OCI-LY7 (cell line): Measurements from ENCODE around the gene DFFA. TPM values are rescaled to one million over a fixed set of nuclear protein-coding genes. Genes with fewer than 3 reads are reported as not detected.
"Not testable (repeated sequence)": the region's sequence is repeated elsewhere in the genome, so short reads cannot be mapped to it uniquely, and the experiment has no call there.

Source experiments
- BruUV-seq: library from RNA; stranded (reverse); fragments of 400-500 nt; replicated peaks from 2 replicates; lab custom pipeline; 2021; lab: Mats Ljungman, UMichigan
- CTCF ChIA-PET: fragments of 300-600 bp; sonication (Branson Sonifier 250); formaldehyde crosslinking; loops from one replicate; lab custom pipeline; 2022; ENCODE audit warnings: antibody characterized with exemption; ENCODE audit not compliant: unreplicated experiment; lab: Charles Lee
- POLR2A ChIA-PET: fragments of 300-600 bp; sonication (Branson Sonifier 250); formaldehyde crosslinking; loops from one replicate; lab custom pipeline; 2022; ENCODE audit warnings: antibody characterized with exemption; lab: Charles Lee
- DNase-seq: peaks from one replicate; pipeline ENCODE4 v3.0.0-alpha.2; 2015; ENCODE audit warnings: low spot score
- H2AFZ ChIP-seq: fragments of 200-600 bp; sonication (generic), shearing (Covaris generic); 2 replicates; pipeline ENCODE4 v1.6.1; 2014; ENCODE audit warnings: mild to moderate bottlenecking, antibody characterized with exemption, low read length, moderate library complexity
- H3K27ac ChIP-seq: fragments of 200-600 bp; sonication (generic); 2 replicates; pipeline ENCODE4 v1.5.1; 2014; ENCODE audit warnings: mixed run types, low read depth, mild to moderate bottlenecking, moderate library complexity, low read length, inconsistent platforms; ENCODE audit not compliant: poor library complexity, severe bottlenecking
- H3K36me3 ChIP-seq: fragments of 200-600 bp; sonication (generic); 2 replicates; pipeline ENCODE4 v1.6.1; 2014; ENCODE audit warnings: mild to moderate bottlenecking, antibody characterized with exemption, low read length, moderate library complexity, mixed read lengths; ENCODE audit not compliant: insufficient read depth
- H3K4me1 ChIP-seq: fragments of 200-600 bp; sonication (generic); 2 replicates; pipeline ENCODE4 v1.5.1; 2014; ENCODE audit warnings: mild to moderate bottlenecking, low read length; ENCODE audit not compliant: insufficient read depth, poor library complexity, severe bottlenecking
- H3K4me2 ChIP-seq: fragments of 200-600 bp; sonication (generic); 2 replicates; pipeline ENCODE4 v1.6.1; 2014; ENCODE audit warnings: mild to moderate bottlenecking, low read length
- H3K4me3 ChIP-seq: fragments of 200-600 bp; sonication (generic); 2 replicates; pipeline ENCODE4 v1.5.1; 2014; ENCODE audit warnings: mild to moderate bottlenecking, low read depth, low read length; ENCODE audit not compliant: poor library complexity, severe bottlenecking
- H3K79me2 ChIP-seq: fragments of 200-600 bp; sonication (generic); 2 replicates; pipeline ENCODE4 v1.6.1; 2016; ENCODE audit warnings: low read depth, mild to moderate bottlenecking, low read length, moderate library complexity, mixed read lengths; ENCODE audit not compliant: insufficient read depth
- H3K9me2 ChIP-seq: fragments of 200-600 bp; sonication (generic); 2 replicates; pipeline ENCODE4 v1.6.1; 2016; ENCODE audit warnings: mild to moderate bottlenecking, low read length, mixed read lengths; ENCODE audit not compliant: insufficient read depth
- H3K9me3 ChIP-seq: fragments of 200-600 bp; sonication (generic); 2 replicates; pipeline ENCODE4 v1.6.1; 2014; ENCODE audit warnings: mild to moderate bottlenecking, mixed run types, low read length, mixed read lengths
- H4K20me1 ChIP-seq: fragments of 200-600 bp; sonication (generic); 2 replicates; pipeline ENCODE4 v1.6.1; 2014; ENCODE audit warnings: mild to moderate bottlenecking, antibody characterized with exemption, low read length, moderate library complexity, mixed read lengths; ENCODE audit not compliant: insufficient read depth
- EZH2phosphoT487 ChIP-seq: fragments of 200-600 bp; sonication (generic); IDR thresholded peaks from 2 replicates; pipeline ENCODE4 v1.6.1; 2018; ENCODE audit warnings: low read depth, borderline replicate concordance, mild to moderate bottlenecking, mixed run types, antibody characterized with exemption, low read length, moderate library complexity, mixed read lengths
- intact Hi-C: fragments of 100-400 bp; cut with micrococcal nuclease; formaldehyde crosslinking; loops from one replicate; pipeline ENCODE4 v1.10.0; 2022; ENCODE audit not compliant: unreplicated experiment
- total RNA-seq, 2 experiments: library from RNA; depleted of rRNA in 1 of 2; stranded (reverse); fragments of >200 nt in 1 of 2; shearing (Covaris generic) in 1 of 2; gene quantifications; 2 replicates each; pipeline ENCODE4 v1.2.3, GENCODE V29; 2014 to 2022
- TF ChIP-seq, protein P1 (sequence below): fragments of 200-600 bp; sonication (generic); conservative IDR thresholded peaks from 2 replicates; pipeline ENCODE4 v1.5.1; 2014; ENCODE audit warnings: mild to moderate bottlenecking, antibody characterized with exemption, low read length, moderate library complexity, mixed read lengths

The DFFA gene
- total RNA-seq, 2 experiments from 2014 or later, result 64.6 to 79.0 TPM

DNA sequence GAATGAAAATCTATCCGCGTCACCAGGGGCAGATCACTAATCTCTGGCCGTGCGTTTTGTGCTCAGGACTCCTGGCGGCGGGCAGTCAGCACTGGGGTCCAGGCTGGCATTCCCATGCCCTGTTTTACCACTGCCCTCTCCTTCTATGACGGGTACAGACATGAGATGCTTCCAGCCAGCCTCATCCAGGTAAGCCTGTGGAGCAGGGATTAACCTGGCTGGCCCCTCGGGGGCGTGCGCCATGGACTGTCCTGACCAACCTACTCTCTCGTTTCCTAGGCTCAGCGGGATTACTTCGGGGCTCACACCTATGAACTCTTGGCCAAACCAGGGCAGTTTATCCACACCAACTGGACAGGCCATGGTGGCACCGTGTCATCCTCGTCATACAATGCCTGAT lies 53.0 kb downstream of the DFFA start:
- no peak overlapping the region for H3K4me3 ChIP-seq
- H3K4me1 ChIP-seq, result no peaks in the 10 kb centered on the region
- CTCF ChIA-PET, result no interaction called here
- no peaks in the 10 kb centered on the region for H3K9me3 ChIP-seq
- BruUV-seq, result no TSS peak
- POLR2A ChIA-PET, result no interaction called here
- intact Hi-C loops, result no loop called here
- no peaks in the 10 kb centered on the region for H3K79me2 ChIP-seq
- DNase-seq, result no peak
- H3K9me2 ChIP-seq, result no peaks in the 10 kb centered on the region
- no peak for TF ChIP-seq EZH2phosphoT487
- TF ChIP-seq, protein P1, sequence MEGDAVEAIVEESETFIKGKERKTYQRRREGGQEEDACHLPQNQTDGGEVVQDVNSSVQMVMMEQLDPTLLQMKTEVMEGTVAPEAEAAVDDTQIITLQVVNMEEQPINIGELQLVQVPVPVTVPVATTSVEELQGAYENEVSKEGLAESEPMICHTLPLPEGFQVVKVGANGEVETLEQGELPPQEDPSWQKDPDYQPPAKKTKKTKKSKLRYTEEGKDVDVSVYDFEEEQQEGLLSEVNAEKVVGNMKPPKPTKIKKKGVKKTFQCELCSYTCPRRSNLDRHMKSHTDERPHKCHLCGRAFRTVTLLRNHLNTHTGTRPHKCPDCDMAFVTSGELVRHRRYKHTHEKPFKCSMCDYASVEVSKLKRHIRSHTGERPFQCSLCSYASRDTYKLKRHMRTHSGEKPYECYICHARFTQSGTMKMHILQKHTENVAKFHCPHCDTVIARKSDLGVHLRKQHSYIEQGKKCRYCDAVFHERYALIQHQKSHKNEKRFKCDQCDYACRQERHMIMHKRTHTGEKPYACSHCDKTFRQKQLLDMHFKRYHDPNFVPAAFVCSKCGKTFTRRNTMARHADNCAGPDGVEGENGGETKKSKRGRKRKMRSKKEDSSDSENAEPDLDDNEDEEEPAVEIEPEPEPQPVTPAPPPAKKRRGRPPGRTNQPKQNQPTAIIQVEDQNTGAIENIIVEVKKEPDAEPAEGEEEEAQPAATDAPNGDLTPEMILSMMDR, result no peak
- H2AFZ ChIP-seq, result no peak overlapping the region
- no peak overlapping the region for H3K4me2 ChIP-seq
- H4K20me1 ChIP-seq, result no peaks in the 10 kb centered on the region
- H3K27ac ChIP-seq, result no peak overlapping the region
- H3K36me3 ChIP-seq, result peaks cover 68% of the 10 kb centered on the region

DNA sequence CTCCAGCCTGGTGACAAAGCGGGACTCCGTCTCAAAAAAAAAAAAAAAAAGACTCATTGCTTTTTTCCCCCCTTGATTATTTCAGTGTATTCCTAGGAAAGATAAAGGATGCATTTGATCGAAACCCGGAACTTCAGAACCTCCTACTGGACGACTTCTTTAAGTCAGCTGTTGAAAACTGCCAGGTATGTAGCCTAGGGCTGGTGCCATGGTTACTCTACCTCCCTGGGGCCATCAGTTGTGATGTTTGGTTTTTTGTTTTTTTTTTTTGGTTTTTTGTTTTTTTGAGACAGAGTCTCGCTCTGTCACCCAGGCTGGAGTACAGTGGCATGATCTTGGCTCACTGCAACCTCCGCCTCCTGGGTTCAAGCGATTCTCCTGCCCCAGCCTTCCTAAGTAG lies 53.6 kb downstream of the DFFA start:
- H3K9me2 ChIP-seq, POLR2A ChIA-PET, H3K27ac ChIP-seq, H3K9me3 ChIP-seq, intact Hi-C loops, CTCF ChIA-PET, BruUV-seq, H4K20me1 ChIP-seq, H3K79me2 ChIP-seq, H2AFZ ChIP-seq, DNase-seq, H3K4me1 ChIP-seq, H3K4me2 ChIP-seq, H3K4me3 ChIP-seq: not testable (repeated sequence)
- peaks cover 74% of the 10 kb centered on the region for H3K36me3 ChIP-seq

DNA sequence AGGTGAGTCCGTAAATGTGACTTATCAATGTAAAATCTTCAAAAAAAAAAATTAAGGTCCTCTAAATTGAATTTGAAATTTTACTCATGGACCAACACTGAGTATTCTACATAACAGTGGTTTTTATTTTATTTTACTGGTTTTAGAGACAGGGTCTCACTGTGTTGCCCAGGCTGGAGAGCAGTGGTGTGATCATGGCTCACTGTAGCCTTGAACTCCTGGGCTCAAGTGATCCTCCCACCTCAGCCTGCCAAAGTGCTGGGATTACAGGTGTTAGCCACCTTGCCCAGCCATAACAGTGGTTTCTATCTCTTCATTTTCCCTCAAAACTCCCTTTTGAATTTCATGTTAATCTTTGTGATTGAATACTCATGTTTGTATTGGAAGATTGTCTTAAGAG lies 56.4 kb downstream of the DFFA start:
- H4K20me1 ChIP-seq, result not testable (repeated sequence)
- H3K36me3 ChIP-seq, result peaks cover 96% of the 10 kb centered on the region

More for the DNA sequence above, 56.4 kb downstream of the DFFA start:
- DNase-seq, BruUV-seq, CTCF ChIA-PET, H3K9me2 ChIP-seq, H3K4me3 ChIP-seq, H3K9me3 ChIP-seq, H3K4me1 ChIP-seq, H3K4me2 ChIP-seq, H3K79me2 ChIP-seq, H3K27ac ChIP-seq, H2AFZ ChIP-seq, intact Hi-C loops: not testable (repeated sequence)
- POLR2A ChIA-PET, result interaction anchor here (0.7 kb wide), 2 partner anchors 90 to 180 kb away, joined by 3 read pairs; no protein-coding TSS in a partner anchor
